Stimulated activated CD4-positive, alpha-beta T cell treated with anti-CD3 and anti-CD28 coated beads, Interleukin-12 subunit alpha, Interleukin-12 subunit beta, amount 100 ng/mL, for 48 hours (primary cell): ENCODE measurements around the gene TGM5.
A peak's percentile ranks its signal among the peaks of the same experiment; 100 is the strongest.
"Not testable (repeated sequence)": the region's sequence is repeated elsewhere in the genome, so short reads cannot be mapped to it uniquely, and the experiment has no call there.

ENCODE experiments used
- DNase-seq, 3 donors: peaks; one replicate each; pipeline ENCODE4 v3.0.0-alpha.2; 2020; ENCODE audit warnings: low read depth in 2 of 3, low spot score in 1 of 3

TGM5 gene

GRCh38 chr15:43246261-43246774 is 20.4 kb downstream of the TGM5 start:
- no peak for DNase-seq

GRCh38 chr15:43244092-43244491 is 22.6 kb downstream of the TGM5 start:
- no peak for DNase-seq

GRCh38 chr15:43243020-43243645 is 23.6 kb downstream of the TGM5 start:
- DNase-seq: no peak

- DNase-seq: no peak
Measured at GRCh38 chr15:43242616-43243015, 24.1 kb downstream of the TGM5 start.

GRCh38 chr15:43241100-43241499 is 25.6 kb downstream of the TGM5 start:
- no peak for DNase-seq

GRCh38 chr15:43239732-43240491 is 26.8 kb downstream of the TGM5 start:
- DNase-seq: no peak

- DNase-seq: no peak
Measured at GRCh38 chr15:43238671-43239131, 28.0 kb downstream of the TGM5 start.

- DNase-seq: no peak
Measured at GRCh38 chr15:43237842-43238470, 28.8 kb downstream of the TGM5 start.

- DNase-seq: no peak
Measured at GRCh38 chr15:43235536-43235935, 31.2 kb downstream of the TGM5 start.

GRCh38 chr15:43232289-43232874 is 34.3 kb downstream of the TGM5 start:
- no peak for DNase-seq

GRCh38 chr15:43230640-43231115 is 36.0 kb downstream of the TGM5 start:
- no peak for DNase-seq

- no peak for DNase-seq
Measured at GRCh38 chr15:43229977-43230376, 36.8 kb downstream of the TGM5 start.

- no peak for DNase-seq
Measured at GRCh38 chr15:43226436-43227305, 40.1 kb downstream of the TGM5 start.

GRCh38 chr15:43225950-43226255 is 40.8 kb downstream of the TGM5 start:
- DNase-seq: not testable (repeated sequence)

- peak in 2 of 3 donors; percentile 13 to 56 for DNase-seq
Measured at GRCh38 chr15:43225201-43225949, 41.4 kb downstream of the TGM5 start.

GRCh38 chr15:43221422-43221821 is 45.3 kb downstream of the TGM5 start:
- no peak for DNase-seq

GRCh38 chr15:43220991-43221403 is 45.7 kb downstream of the TGM5 start, which contains the start of gene EPB42:
Gene EPB42, minus strand, starts transcription at chr15:43221018. Its CDS starts 193 bp downstream, at chr15:43220825.
- DNase-seq: no peak

- no peak for DNase-seq
Measured at GRCh38 chr15:43219929-43220928, 46.5 kb downstream of the TGM5 start.
